RWPE2 (cell line): ENCODE results near the gene PRSS22.
A peak's percentile ranks its signal among the peaks of the same experiment; 100 is the strongest.

Source experiments
- ATAC-seq: fragments of 200-7000 bp; cut with Tn5 transposase; 3 replicates; pipeline ENCODE4 v1.9.1; 2021; ENCODE audit warnings: low read depth
- DNase-seq: peaks from one replicate; pipeline ENCODE4 v3.0.0-alpha.2; 2020; ENCODE audit warnings: low spot score
- H3K27ac ChIP-seq: fragments of 450-650 bp; 2 replicates; pipeline ENCODE4 v1.5.1; 2017; ENCODE audit warnings: mild to moderate bottlenecking; ENCODE audit not compliant: poor library complexity, severe bottlenecking
- H3K27me3 ChIP-seq: fragments of 250-450 bp; sonication (Bioruptor Pico); 2 replicates; pipeline ENCODE4 v1.5.1; 2021; ENCODE audit warnings: mild to moderate bottlenecking, moderate library complexity; ENCODE audit not compliant: insufficient read depth, poor library complexity, severe bottlenecking
- H3K36me3 ChIP-seq: fragments of 250-450 bp; sonication (Bioruptor Pico); 2 replicates; pipeline ENCODE4 v1.5.1; 2020; ENCODE audit warnings: low read depth, mild to moderate bottlenecking, moderate library complexity
- H3K4me1 ChIP-seq: fragments of 250-450 bp; sonication (Bioruptor Pico); 2 replicates; pipeline ENCODE4 v1.5.1; 2021; ENCODE audit warnings: mild to moderate bottlenecking, moderate library complexity; ENCODE audit not compliant: insufficient read depth, poor library complexity, severe bottlenecking
- H3K4me3 ChIP-seq: fragments of 250-450 bp; sonication (Bioruptor Pico); 2 replicates; pipeline ENCODE4 v1.5.1; 2021; ENCODE audit warnings: mild to moderate bottlenecking, moderate library complexity; ENCODE audit not compliant: severe bottlenecking
- H3K9me3 ChIP-seq: fragments of 250-450 bp; sonication (Bioruptor Pico); 2 replicates; pipeline ENCODE4 v1.5.1; 2021; ENCODE audit warnings: mild to moderate bottlenecking, moderate library complexity; ENCODE audit not compliant: severe bottlenecking
- CTCF ChIP-seq: fragments of 450-650 bp; IDR thresholded peaks from one replicate; pipeline ENCODE4 v1.5.1; 2017; ENCODE audit warnings: mild to moderate bottlenecking, moderate library complexity; ENCODE audit not compliant: poor library complexity, severe bottlenecking

The PRSS22 gene

GRCh38 chr16:2815299-2815771 lies 42.6 kb downstream of the PRSS22 start:
- H3K27ac ChIP-seq = no peak overlapping the region
- DNase-seq (no peak), ATAC-seq (no peak)
- H3K36me3 ChIP-seq = no peaks in the 10 kb centered on the region
- TF ChIP-seq CTCF = no peak
- H3K4me1 ChIP-seq = no peaks in the 10 kb centered on the region
- H3K27me3 ChIP-seq = no peaks in the 10 kb centered on the region
- no peaks in the 10 kb centered on the region for H3K9me3 ChIP-seq
- no peak overlapping the region for H3K4me3 ChIP-seq

- no peak for ATAC-seq
- no peaks in the 10 kb centered on the region for H3K36me3 ChIP-seq
- H3K4me1 ChIP-seq = no peaks in the 10 kb centered on the region
- no peak overlapping the region for H3K4me3 ChIP-seq
- no peak for TF ChIP-seq CTCF
- peak; percentile 30 for DNase-seq
- H3K27me3 ChIP-seq = no peaks in the 10 kb centered on the region
- H3K9me3 ChIP-seq = no peaks in the 10 kb centered on the region
- no peak overlapping the region for H3K27ac ChIP-seq
These were observed 43.2 kb downstream of the PRSS22 start for GRCh38 chr16:2814551-2815298.

GRCh38 chr16:2813771-2814221 lies 44.2 kb downstream of the PRSS22 start:
- DNase-seq (peak; percentile 42), ATAC-seq (no peak)
- no peak for TF ChIP-seq CTCF
- Histone ChIP-seq H3K36me3 (no peaks in the 10 kb centered on the region), H3K27me3 (no peaks in the 10 kb centered on the region), H3K4me1 (no peaks in the 10 kb centered on the region), H3K9me3 (no peaks in the 10 kb centered on the region), H3K27ac (no peak overlapping the region), H3K4me3 (no peak overlapping the region)

GRCh38 chr16:2811703-2812471 lies 46.1 kb downstream of the PRSS22 start:
- no peaks in the 10 kb centered on the region for H3K9me3 ChIP-seq
- peak; percentile 33 for DNase-seq
- TF ChIP-seq CTCF = no peak
- no peak overlapping the region for H3K27ac ChIP-seq
- H3K36me3 ChIP-seq = no peaks in the 10 kb centered on the region
- no peak for ATAC-seq
- no peaks in the 10 kb centered on the region for H3K4me1 ChIP-seq
- H3K4me3 ChIP-seq = no peak overlapping the region
- H3K27me3 ChIP-seq = no peaks in the 10 kb centered on the region

GRCh38 chr16:2810651-2811050 lies 47.3 kb downstream of the PRSS22 start:
- no peak for TF ChIP-seq CTCF
- Histone ChIP-seq H3K4me1 (no peaks in the 10 kb centered on the region), H3K27me3 (no peaks in the 10 kb centered on the region), H3K4me3 (no peak overlapping the region), H3K27ac (no peak overlapping the region), H3K36me3 (no peaks in the 10 kb centered on the region), H3K9me3 (no peaks in the 10 kb centered on the region)
- peak; percentile 36 for DNase-seq
- ATAC-seq = no peak
